HG02623 (cell line): ENCODE measurements around the gene RNU1-3.
"Not testable (repeated sequence)": the region's sequence is repeated elsewhere in the genome, so short reads cannot be mapped to it uniquely, and the experiment has no call there.

Experiments
- ATAC-seq: cut with Tn5 transposase; IDR thresholded peaks from one replicate; pipeline ENCODE4 v1.9.1; 2021; ENCODE audit warnings: moderate library complexity; ENCODE audit not compliant: unreplicated experiment

Gene RNU1-3

GRCh38 chr1:16696507-16697150, 29.9 kb upstream of the RNU1-3 start:
- not testable (repeated sequence) for ATAC-seq

DNA sequence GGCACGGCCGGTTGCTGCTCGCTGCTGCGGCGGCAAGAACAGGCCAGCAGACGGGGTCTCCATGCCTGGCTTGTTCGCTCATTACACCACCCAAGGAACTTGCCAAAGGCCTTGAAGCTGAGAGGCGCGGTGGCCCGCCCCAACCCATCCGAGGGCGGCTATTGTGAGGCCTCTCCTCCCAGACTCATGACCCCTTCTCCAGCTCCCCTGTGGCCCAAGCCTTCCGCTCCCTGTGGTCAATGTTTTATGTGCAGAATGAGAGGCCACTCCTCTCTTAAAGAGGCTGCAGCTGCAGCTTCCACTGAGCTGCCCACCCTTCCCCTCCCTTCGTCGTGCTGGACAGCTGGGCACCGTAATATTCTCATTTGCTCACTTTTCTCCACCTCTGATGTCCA, 27.6 kb upstream of the RNU1-3 start:
- ATAC-seq, result not testable (repeated sequence)

GRCh38 chr1:16693449-16694307, 26.9 kb upstream of the RNU1-3 start:
- not testable (repeated sequence) for ATAC-seq

DNA sequence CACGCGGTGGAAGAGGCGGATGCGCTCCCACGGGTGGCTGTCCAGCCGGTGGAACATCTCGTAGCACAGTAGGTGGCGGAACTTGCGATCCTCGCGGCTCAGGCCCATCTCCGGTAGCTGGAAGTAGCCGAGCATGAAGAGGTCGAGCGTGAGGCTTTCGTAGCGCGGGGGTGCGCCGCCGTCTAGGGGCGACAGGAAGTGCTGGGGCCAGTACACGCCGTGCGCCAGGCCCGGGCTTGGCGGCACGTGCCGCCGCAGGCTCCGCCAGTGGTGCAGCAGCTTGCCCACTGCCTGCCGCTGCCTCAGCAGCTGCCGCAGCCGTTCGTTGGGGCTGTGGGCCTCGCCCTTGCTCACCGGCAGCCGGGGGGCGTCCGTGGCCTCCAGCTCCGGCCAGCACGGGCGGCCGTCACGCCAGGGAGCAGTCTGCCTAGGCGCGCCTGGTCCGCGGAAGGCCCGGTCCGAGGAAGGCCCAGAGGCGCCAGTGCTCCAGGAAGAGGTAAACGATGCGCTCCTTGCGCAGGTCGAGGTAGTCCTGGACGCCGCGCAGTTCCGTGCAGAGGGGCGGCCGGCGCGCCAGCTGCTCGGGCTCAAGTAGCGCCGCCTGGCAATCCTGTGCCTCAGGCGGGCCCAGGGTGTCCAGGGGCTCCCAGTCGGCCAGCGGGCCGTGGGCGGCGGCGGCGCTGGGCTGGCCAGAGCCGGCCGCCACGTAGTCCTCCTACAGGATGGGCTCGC, 26.1 kb upstream of the RNU1-3 start:
- not testable (repeated sequence) for ATAC-seq

DNA sequence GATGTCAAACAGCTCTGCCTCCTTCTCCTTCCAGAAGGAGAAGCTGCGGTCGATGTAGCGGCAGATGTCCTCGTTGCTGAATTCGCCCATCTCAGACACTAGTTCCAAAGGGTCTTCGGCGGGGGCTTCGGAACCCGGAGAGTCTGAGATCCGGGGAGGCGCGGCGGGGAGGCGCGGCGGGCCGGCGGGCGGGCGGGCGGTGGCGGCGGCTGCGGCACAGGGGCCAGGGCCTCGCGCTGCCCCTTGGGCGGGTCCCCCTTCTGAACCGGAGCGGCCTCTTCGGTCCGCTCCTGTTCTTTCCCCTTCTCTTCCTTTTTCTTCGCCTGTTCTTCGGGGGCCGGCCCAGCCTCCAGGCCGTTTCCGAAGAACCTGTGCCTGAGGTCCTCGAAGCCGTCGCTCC, 25.5 kb upstream of the RNU1-3 start:
- ATAC-seq, result not testable (repeated sequence)

GRCh38 chr1:16690971-16691682, 24.4 kb upstream of the RNU1-3 start:
- not testable (repeated sequence) for ATAC-seq

DNA sequence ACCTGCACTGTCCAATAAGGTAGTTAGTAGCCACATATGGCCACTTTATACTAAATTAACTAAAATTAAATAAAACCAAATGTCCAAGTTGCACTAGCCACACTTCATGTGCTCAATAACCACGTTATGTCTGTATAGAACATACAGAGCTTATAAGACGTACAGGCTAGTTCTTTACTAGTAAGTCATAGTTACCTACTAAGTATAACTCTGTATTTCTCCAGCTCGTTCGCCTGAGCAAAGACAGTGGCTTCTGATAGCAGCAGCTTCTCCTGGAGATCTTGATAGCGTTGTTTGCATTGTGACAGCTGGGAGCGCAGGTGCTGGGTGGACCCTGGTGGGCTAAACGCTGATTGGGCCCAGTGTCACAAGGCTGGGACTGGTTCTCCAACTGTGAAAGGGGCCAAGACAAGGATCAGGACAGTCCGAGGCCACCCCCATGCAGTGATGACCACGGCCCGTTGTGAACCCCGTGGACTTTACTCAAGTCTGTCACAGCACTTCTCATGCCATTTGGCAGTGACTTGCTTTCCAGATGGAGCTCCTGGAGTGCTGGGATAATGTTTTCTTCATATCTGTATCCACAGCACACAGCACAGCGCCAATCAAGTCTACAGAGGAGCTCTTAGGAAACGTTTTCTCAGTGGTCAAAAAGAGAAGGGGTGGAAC, 20.5 kb upstream of the RNU1-3 start:
- not testable (repeated sequence) for ATAC-seq

DNA sequence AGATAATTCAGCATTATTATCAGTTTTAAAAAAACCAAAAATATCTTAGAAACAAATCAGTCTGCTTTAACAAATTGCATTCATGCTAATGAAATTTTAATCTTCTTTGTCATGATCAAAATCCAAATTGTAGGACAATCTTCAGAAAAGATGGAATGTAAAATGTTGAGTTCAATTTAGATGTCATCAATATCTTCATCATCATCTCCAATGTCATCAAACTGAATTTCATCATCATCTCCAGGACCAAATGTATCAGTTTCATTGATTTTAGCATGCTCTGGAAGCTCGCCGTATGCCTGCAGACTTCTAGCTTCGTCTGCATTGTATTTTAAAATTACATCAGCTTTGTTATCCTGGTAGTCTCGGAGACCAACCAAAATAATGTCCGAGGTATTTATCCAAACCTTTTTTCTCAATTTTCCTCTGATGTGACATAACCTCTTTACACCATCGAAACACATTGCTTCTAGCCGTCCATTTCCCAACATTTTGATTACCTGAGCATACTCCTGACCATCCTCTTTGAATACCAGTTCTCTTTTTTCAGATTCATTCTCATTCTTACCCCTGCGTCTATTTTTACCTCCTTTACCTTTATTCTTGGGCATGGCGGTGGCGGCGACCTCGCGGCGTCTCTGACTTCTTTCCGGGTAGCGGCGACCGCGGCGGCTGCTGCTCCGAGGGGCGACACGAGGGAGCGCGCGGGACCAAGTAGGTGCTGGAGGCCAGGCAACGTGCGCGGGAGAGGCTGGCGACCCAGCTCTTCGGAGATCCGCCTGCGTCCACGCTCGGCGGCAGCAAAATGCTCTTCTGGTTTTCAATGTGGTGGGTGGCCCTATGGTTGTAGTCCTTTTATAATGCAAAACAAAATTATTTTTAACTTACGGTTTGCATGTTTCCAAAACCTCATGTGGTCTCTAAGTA, 19.0 kb upstream of the RNU1-3 start:
- not testable (repeated sequence) for ATAC-seq

- not testable (repeated sequence) for ATAC-seq
Measured at GRCh38 chr1:16684738-16685337, 18.1 kb upstream of the RNU1-3 start.

DNA sequence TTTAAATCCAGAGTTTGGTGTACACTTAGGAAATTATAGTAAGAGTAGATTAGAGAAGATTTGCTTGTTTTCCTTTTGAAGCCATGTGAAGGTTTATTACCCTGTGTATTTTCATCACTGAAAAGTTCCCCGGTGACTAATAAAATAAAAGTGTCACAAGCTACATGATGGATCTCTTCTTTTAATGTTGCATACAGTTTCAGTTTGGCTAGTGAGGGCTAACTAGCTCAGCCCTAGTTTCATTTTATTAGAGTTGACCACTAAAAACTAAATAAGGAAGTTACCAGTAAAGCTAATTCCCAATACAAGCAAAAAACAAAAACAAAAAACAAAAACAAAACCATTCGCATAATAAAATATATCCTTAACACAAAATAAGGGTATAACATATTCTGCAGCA, 17.4 kb upstream of the RNU1-3 start:
- not testable (repeated sequence) for ATAC-seq

DNA sequence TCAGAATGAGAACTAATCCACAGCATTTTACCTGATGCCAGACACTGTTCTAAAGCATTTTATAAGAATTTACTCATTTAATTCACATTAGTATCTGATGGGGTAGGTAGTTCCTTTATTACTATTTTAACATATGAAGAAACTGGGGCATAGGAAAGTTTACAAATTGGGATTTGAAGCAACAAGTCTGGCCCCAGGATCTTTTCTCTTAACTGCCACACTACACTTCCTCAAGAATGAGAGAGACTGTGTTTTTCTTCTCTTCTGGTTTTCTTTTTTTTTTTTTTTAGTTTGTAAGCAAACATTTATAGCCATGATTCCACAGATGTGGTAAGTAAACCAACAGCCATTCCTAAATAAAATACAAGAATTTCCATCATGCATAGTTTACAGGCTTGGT, 16.1 kb upstream of the RNU1-3 start:
- ATAC-seq, result not testable (repeated sequence)

- ATAC-seq, result not testable (repeated sequence)
Measured at GRCh38 chr1:16680366-16680765, 13.6 kb upstream of the RNU1-3 start.

GRCh38 chr1:16677552-16678431, 11.0 kb upstream of the RNU1-3 start:
- no peak for ATAC-seq

GRCh38 chr1:16676661-16677523, 10.1 kb upstream of the RNU1-3 start:
- ATAC-seq, result not testable (repeated sequence)

DNA sequence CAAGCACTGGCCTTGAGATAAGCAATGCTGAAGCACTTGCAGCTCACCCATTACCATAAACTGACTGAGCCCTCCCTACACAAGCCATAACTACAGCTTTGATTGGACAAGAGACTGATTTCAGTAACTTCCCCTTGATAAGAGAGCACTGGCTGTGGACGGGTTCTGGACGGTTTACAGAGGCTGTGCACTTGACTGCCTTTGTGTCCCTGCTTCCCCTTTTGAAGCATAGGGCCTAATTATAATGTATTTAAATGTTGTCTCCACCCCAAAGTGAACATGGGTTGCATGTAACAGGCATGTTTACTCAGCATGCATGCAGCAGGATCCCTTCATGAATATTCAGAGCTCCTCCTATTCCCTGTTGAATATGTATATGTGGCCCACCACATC, 8.4 kb upstream of the RNU1-3 start:
- not testable (repeated sequence) for ATAC-seq

DNA sequence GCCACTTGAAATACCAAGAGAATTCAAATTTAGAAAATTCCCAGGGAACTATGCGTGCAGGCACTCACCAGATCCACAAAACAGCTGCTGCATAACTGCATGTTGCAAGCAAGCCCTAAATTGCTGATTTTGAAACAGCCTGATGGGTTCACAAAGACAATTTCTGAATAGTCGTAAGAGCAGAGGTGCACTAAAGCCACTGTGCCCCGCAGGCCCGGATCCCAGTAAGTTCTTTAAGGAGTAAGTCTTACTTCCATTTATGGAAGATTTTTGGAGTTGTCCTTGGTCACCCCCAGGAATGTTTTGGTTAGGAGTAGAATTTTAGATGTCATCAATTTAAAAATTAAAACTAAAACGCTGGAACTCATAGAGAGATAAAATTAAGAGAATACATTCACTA, 7.2 kb upstream of the RNU1-3 start:
- ATAC-seq, result not testable (repeated sequence)

DNA sequence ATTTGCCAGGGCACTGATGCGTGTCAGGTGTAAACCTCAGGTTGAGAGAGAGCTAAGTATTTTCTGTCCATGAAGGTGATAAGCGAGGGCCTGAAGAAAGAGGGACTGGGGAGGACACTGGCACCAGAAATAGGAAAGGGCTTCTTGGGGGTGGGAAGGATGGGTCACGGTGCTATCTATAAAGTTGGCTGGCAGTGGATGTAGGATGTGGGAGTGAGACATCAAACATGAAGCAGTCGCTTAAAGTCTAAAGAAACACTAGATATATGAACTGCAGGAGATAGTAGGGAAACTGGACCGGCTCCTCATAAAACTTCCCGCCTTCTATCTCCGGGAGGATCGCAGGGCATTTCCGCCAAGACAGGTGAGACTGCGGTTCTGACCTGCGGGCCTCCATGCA, 912 bp downstream of the RNU1-3 start:
- ATAC-seq, result not testable (repeated sequence)
